Osteocyte (in vitro differentiated cells): ENCODE results near the gene TBC1D1. TPM values are rescaled to one million over a fixed set of nuclear protein-coding genes. Genes with fewer than 3 reads are reported as not detected.
A peak's percentile ranks its signal among the peaks of the same experiment; 100 is the strongest.

ENCODE experiments used
- DNase-seq: peaks from one replicate; pipeline ENCODE4 v3.0.0; 2021; ENCODE audit warnings: mixed read lengths; ENCODE audit not compliant: unreplicated experiment; ENCODE audit errors: extremely low spot score
- H3K27ac Mint-ChIP-seq: one replicate; pipeline ENCODE4 v1.8.0; 2021; ENCODE audit warnings: mild to moderate bottlenecking, mixed read lengths; ENCODE audit not compliant: unreplicated experiment
- H3K27me3 Mint-ChIP-seq: one replicate; pipeline ENCODE4 v1.8.0; 2021; ENCODE audit warnings: mixed read lengths; ENCODE audit not compliant: unreplicated experiment
- H3K36me3 Mint-ChIP-seq: one replicate; pipeline ENCODE4 v1.8.0; 2021; ENCODE audit warnings: mixed read lengths; ENCODE audit not compliant: unreplicated experiment
- H3K4me1 Mint-ChIP-seq: one replicate; pipeline ENCODE4 v1.8.0; 2021; ENCODE audit warnings: mixed read lengths; ENCODE audit not compliant: unreplicated experiment
- H3K4me3 Mint-ChIP-seq: one replicate; pipeline ENCODE4 v1.8.0; 2021; ENCODE audit warnings: mild to moderate bottlenecking, moderate library complexity, mixed read lengths; ENCODE audit not compliant: unreplicated experiment
- H3K9me3 Mint-ChIP-seq: one replicate; pipeline ENCODE4 v1.8.0; 2021; ENCODE audit warnings: mixed read lengths; ENCODE audit not compliant: unreplicated experiment
- total RNA-seq: library from RNA; stranded (reverse); gene quantifications from 2 replicates; pipeline ENCODE4 v1.2.1, GENCODE V29; 2021
- TF ChIP-seq, protein P1 (sequence below): fragments of 200-600 bp; sonication (generic); IDR thresholded peaks from 2 replicates; pipeline ENCODE4 v1.5.0; 2021; ENCODE audit warnings: antibody characterized with exemption, mild to moderate bottlenecking, moderate library complexity

Gene TBC1D1
- total RNA-seq, 1 donor from 2014 or later = 46.2 TPM

DNA sequence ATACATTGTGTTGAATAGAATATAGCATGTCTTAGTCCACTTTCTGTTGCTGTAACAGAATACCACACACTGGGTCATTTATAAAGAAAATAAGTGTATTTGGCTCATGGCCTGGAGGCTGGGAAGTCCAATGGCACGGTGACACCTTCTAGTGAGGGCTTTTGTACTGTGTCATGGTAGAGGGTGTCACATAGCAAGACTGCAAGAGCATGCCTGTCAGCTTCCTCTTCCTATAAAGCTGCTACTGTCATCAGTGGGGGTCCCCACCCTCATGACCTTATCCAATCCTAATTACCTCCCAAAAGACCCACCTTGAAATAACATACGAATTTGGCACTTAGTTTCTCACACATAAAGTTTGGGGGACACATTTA is 262.5 kb downstream of the TBC1D1 start:
- H3K27me3 Mint-ChIP-seq = no peaks in the 10 kb centered on the region
- no peak for DNase-seq
- peaks cover 45% of the 10 kb centered on the region for H3K4me1 Mint-ChIP-seq
- no peak overlapping the region for H3K27ac Mint-ChIP-seq
- H3K4me3 Mint-ChIP-seq = no peak overlapping the region
- H3K9me3 Mint-ChIP-seq = peaks cover under 1% of the 10 kb centered on the region
- TF ChIP-seq, protein P1, sequence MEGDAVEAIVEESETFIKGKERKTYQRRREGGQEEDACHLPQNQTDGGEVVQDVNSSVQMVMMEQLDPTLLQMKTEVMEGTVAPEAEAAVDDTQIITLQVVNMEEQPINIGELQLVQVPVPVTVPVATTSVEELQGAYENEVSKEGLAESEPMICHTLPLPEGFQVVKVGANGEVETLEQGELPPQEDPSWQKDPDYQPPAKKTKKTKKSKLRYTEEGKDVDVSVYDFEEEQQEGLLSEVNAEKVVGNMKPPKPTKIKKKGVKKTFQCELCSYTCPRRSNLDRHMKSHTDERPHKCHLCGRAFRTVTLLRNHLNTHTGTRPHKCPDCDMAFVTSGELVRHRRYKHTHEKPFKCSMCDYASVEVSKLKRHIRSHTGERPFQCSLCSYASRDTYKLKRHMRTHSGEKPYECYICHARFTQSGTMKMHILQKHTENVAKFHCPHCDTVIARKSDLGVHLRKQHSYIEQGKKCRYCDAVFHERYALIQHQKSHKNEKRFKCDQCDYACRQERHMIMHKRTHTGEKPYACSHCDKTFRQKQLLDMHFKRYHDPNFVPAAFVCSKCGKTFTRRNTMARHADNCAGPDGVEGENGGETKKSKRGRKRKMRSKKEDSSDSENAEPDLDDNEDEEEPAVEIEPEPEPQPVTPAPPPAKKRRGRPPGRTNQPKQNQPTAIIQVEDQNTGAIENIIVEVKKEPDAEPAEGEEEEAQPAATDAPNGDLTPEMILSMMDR = no peak
- H3K36me3 Mint-ChIP-seq = no peaks in the 10 kb centered on the region

- peaks cover 4% of the 10 kb centered on the region for H3K9me3 Mint-ChIP-seq
- DNase-seq = no peak
- TF ChIP-seq, protein P1 = no peak
- peak overlapping the region; percentile 41 for H3K27ac Mint-ChIP-seq
- no peaks in the 10 kb centered on the region for H3K36me3 Mint-ChIP-seq
- H3K4me1 Mint-ChIP-seq = peaks cover 45% of the 10 kb centered on the region
- no peaks in the 10 kb centered on the region for H3K27me3 Mint-ChIP-seq
- H3K4me3 Mint-ChIP-seq = no peak overlapping the region
Observed at GRCh38 chr4:38154252-38154651, 263.4 kb downstream of the TBC1D1 start.

DNA sequence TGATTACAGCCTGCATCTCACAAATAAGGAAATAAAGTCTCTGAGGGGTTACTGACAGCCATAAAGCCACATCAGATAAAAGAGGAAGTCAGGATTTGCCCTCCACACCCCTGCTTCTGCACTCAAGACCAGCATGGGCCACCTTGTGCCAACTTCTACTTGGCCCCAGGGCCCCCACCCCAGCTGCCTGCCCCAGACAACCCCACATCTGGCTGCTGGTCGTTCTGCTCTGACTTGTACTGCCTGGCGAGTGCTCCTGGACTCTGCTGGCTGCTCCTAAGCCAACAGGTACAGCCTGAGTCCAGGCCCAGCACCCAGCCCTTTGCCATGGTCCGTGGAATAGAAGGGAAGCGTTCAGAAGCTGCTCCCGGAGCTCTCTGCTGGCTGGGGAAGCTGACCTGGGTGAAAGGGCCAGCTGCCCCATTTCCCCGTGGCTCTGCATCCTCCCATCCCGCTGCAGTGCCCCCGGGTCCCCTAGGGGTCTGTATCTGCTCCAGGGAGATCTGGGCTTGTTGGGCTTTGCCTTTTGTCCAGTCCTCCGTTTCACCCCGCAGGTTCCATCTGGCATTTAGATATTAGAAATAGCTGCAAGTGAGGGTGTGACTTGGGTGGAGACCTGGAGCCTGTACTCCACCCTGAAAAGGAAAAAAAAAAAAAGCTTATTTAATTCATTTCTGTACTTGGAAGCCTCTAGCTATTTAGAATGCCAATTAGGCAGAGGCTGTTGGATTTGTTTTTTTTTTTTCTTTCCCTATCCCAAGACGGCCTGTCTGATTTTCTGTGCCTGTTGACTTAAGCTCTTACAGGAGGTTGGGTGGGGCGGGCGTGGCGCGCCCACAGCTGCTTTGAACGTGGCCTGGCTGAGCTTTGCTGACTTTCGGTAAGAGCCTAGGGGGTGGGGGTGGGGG is 264.1 kb downstream of the TBC1D1 start:
- no peak for DNase-seq
- H3K27ac Mint-ChIP-seq = peak overlapping the region; percentile 13
- H3K4me3 Mint-ChIP-seq = no peak overlapping the region
- peaks cover 4% of the 10 kb centered on the region for H3K9me3 Mint-ChIP-seq
- H3K36me3 Mint-ChIP-seq = no peaks in the 10 kb centered on the region
- H3K27me3 Mint-ChIP-seq = no peaks in the 10 kb centered on the region
- TF ChIP-seq, protein P1 = no peak
- peaks cover 45% of the 10 kb centered on the region for H3K4me1 Mint-ChIP-seq

GRCh38 chr4:38155589-38156294 is 264.9 kb downstream of the TBC1D1 start:
- H3K27me3 Mint-ChIP-seq = no peaks in the 10 kb centered on the region
- peaks cover 50% of the 10 kb centered on the region for H3K4me1 Mint-ChIP-seq
- no peak overlapping the region for H3K27ac Mint-ChIP-seq
- H3K4me3 Mint-ChIP-seq = no peak overlapping the region
- no peaks in the 10 kb centered on the region for H3K36me3 Mint-ChIP-seq
- H3K9me3 Mint-ChIP-seq = peaks cover 4% of the 10 kb centered on the region
- TF ChIP-seq, protein P1 = no peak
- DNase-seq = no peak

DNA sequence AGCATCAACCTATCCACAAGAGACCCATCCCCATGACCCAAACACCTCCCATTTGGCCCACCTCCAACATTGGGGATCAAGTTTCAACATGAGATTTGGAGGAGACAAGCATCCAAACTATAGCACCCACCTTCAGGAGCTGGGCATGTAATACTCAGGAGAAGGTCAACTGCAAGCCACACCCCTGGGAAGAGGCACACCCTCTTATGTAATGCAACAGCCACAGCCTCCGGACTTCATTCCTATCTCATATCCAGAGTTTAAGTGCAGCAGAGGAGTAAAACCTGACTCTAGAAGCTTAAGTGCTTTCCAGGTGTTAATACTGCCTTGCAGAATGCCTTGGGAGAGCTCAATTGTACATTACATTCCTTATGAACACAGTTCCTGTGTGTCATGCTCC is 266.7 kb downstream of the TBC1D1 start:
- peaks cover 4% of the 10 kb centered on the region for H3K9me3 Mint-ChIP-seq
- TF ChIP-seq, protein P1 = no peak
- no peak overlapping the region for H3K27ac Mint-ChIP-seq
- no peak for DNase-seq
- no peak overlapping the region for H3K4me3 Mint-ChIP-seq
- no peaks in the 10 kb centered on the region for H3K36me3 Mint-ChIP-seq
- no peaks in the 10 kb centered on the region for H3K27me3 Mint-ChIP-seq
- peaks cover 59% of the 10 kb centered on the region for H3K4me1 Mint-ChIP-seq
